Measurements from ENCODE around the gene RAPGEF1. TPM values are rescaled to one million over a fixed set of nuclear protein-coding genes. Genes with fewer than 3 reads are reported as not detected.

The RAPGEF1 gene
- total RNA-seq, 1 experiment from 2014 or later, result 55.6 TPM

- Histone ChIP-seq H3K27me3 (ENCODE audit: insufficient read depth, low read length) (no peaks in the 10 kb centered on the region), H2BK15ac (ENCODE audit: low read depth, low read length) (no peak overlapping the region), H4K8ac (replicated peaks; ENCODE audit: insufficient read length, low read depth, low read length) (no peak overlapping the region), H3K9me3 (ENCODE audit: control insufficient read depth, low read depth, low read length) (no peaks in the 10 kb centered on the region), H3K79me2 (ENCODE audit: insufficient read depth, low read length) (peaks cover 5% of the 10 kb centered on the region; the same call in 1 of the 2 replicates), H3K4me2 (ENCODE audit: insufficient read depth, insufficient read length, low read length) (peak overlapping the region; percentile 13), H3K4me1 (ENCODE audit: insufficient read depth, low read length) (peaks cover 19% of the 10 kb centered on the region; the same call in 1 of the 2 replicates), H3K23me2 (ENCODE audit: insufficient read length, low read depth, low read length, poor library complexity, severe bottlenecking) (no peaks in the 10 kb centered on the region), H4K5ac (ENCODE audit: insufficient read length, low read depth, low read length) (no peak overlapping the region), H2AFZ (ENCODE audit: low read length) (no peak overlapping the region), H3K4ac (ENCODE audit: low read depth, low read length) (no peak overlapping the region), H3K79me1 (ENCODE audit: insufficient read depth, low read depth, low read length, poor library complexity, severe bottlenecking) (no peaks in the 10 kb centered on the region), H3K9ac (ENCODE audit: extremely low read depth, insufficient read length, low read length) (no peak overlapping the region), H4K20me1 (ENCODE audit: control insufficient read depth, insufficient read depth, insufficient read length) (no peaks in the 10 kb centered on the region), H3K14ac (ENCODE audit: insufficient read depth, low read length) (no peak overlapping the region), H3K27ac (ENCODE audit: insufficient read length, low read depth, low read length) (peak overlapping the region; percentile 27), H2BK20ac (ENCODE audit: low read depth, low read length, poor library complexity, severe bottlenecking) (no peak overlapping the region), H2BK120ac (ENCODE audit: low read depth, low read length, poor library complexity, severe bottlenecking) (no peak overlapping the region), H3K56ac (ENCODE audit: insufficient read length, low read depth, low read length) (no peak overlapping the region), H2BK12ac (ENCODE audit: insufficient read length, low read depth, low read length) (no peak overlapping the region), H2AK5ac (ENCODE audit: insufficient read length, low read length) (no peak overlapping the region), H3T11ph (ENCODE audit: low read length) (no peak overlapping the region), H3K23ac (ENCODE audit: insufficient read length, low read depth, low read length) (no peak overlapping the region), H3K18ac (ENCODE audit: insufficient read length, low read depth, low read length) (no peak overlapping the region), H2BK5ac (ENCODE audit: insufficient read length, low read length) (no peak overlapping the region), H4K91ac (ENCODE audit: insufficient read length, low read depth, low read length) (no peak overlapping the region)
- Mint-ChIP-seq H3K36me3 (ENCODE audit: insufficient read depth in 1 of 3, low read depth in 3 of 3) (peaks cover 16 to 21% (median 16%) of the 10 kb centered on the region in 3 experiments), H3K9me3 (peaks cover 14 to 21% of the 10 kb centered on the region in 2 experiments), H3K27me3 (ENCODE audit: low read depth) (no peaks in the 10 kb centered on the region), H3K4me1 (peaks cover 33 to 39% of the 10 kb centered on the region in 2 experiments), H3K27ac (peak overlapping the region; percentile 76 to 91 (median 88)), H3K4me3 (peak overlapping the region in 1 of 2 experiments; percentile 30; a peak in 1 of 5 replicates)
- TF ChIP-seq CTCF (conservative IDR thresholded peaks at IDR 0.05), result no peak
- DNase-seq, result no peak
- no CpG with 5 or more reads among the region's 6 CpGs for WGBS (ENCODE audit: extremely low coverage, insufficient read length, low lambda C conversion rate)
These were observed 78.1 kb downstream of the RAPGEF1 start for GRCh38 chr9:131661568-131662288.

Data from H9 (cell line).